ENCODE data around the gene SRP68. TPM values are rescaled to one million over a fixed set of nuclear protein-coding genes. Genes with fewer than 3 reads are reported as not detected.
"Not testable (repeated sequence)": the region's sequence is repeated elsewhere in the genome, so short reads cannot be mapped to it uniquely, and the experiment has no call there.

The SRP68 gene
- polyA plus RNA-seq, 1 donor, result 86.8 TPM

GRCh38 chr17:76044475-76045007 lies 27.8 kb downstream of the SRP68 start:
- not testable (repeated sequence) for DNase-seq

DNA sequence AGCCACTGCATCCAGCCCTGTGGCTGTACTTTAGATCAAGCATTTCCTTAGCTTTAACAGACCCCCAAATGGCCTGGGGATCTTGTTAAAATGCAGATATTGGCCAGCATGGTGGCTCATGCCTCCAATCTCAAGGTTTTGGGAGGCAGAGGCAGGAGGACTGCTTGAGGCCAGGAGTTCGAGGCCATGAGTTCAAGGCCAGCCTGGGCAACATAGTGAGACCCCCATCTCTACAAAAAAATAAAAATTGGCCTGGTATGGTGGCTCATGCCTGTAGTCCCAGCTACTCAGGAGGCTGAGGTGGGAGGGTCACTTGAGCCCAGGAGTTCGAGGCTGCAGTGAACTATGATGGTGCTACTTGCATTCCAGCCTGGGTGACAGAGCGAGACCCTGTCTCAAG lies 29.4 kb downstream of the SRP68 start:
- DNase-seq, result not testable (repeated sequence)

GRCh38 chr17:76040376-76040775 lies 31.9 kb downstream of the SRP68 start:
- no peak for DNase-seq

- no peak for DNase-seq
Observed at GRCh38 chr17:76039121-76039520, 33.2 kb downstream of the SRP68 start.

- DNase-seq, result no peak
Observed at GRCh38 chr17:76038050-76038449, 34.3 kb downstream of the SRP68 start.

- no peak for DNase-seq
Observed at GRCh38 chr17:76036497-76037261, 35.6 kb downstream of the SRP68 start.

DNA sequence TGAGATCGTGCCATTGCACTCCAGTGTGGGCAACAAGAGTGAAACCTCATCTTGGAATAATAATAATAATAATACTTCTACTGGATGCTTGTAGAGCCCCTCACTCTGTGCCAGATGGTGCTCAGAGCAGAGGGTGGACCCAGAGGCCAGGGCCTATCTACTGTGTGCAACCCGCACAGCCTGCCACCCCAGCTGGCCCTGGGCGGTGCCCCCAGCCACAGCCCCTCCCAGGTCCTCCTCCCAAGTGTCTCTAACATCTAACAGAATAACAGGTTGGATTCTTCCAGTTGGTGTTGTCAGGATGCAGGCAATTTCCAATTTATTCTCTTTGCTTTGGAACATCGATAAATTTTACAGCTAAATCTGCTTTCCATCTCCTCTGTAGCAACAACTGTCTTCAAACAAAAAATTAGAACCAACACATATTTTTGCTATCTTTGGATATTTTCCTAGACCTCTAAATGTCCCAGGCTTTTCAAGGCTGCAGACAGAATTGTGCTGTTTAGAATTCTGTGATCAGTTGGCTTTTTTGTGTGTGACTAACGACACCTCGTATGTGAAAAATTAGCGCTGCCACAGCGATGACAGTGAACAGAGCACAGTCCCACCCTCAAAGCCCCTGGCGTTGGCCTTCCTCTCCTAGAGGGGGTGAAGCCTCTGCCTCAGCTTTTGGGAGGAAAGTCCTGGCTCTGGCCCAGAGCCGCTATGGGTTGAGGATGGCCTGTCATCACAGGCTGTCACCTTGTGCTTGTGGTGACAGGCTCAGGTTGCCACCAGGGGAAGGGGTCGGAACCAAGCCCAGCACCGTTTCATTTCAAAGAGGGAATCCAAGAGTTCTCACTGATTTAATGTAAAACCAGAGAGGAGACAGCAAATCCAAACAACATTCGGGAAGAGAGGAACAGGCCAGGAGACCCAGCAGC lies 37.6 kb downstream of the SRP68 start:
- DNase-seq, result no peak

DNA sequence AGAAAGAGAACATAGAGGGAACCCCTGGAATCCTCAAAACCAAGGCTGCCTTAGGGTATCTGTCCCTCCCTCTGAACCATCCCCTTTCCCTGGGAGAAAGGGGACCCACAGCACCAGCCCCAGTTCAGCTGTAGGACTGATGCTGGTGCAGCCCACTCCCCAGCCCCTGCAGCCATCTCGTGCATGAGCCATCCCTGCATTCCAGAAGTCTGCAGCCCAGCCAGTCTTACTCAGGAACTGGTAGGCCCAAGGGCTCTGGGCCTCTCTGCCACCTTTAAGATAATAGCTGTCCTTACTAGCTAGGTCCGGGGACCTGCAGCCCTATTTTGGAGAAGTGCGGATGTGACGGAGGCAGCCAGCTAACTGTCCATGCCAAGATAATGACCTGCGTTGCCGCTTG lies 39.2 kb downstream of the SRP68 start:
- no peak for DNase-seq

- DNase-seq, result no peak
Observed at GRCh38 chr17:76032780-76033108, 39.6 kb downstream of the SRP68 start.

- DNase-seq, result no peak
Observed at GRCh38 chr17:76032073-76032779, 40.1 kb downstream of the SRP68 start.

GRCh38 chr17:76027159-76027839 lies 45.0 kb downstream of the SRP68 start, which contains the start of gene EVPL:
Gene EVPL (minus strand): TSS chr17:76027306. CDS start chr17:76027198, 108 bp downstream.
- DNase-seq, result no peak

- DNase-seq, result no peak
Observed at GRCh38 chr17:76026714-76027158, 45.6 kb downstream of the SRP68 start.

DNA sequence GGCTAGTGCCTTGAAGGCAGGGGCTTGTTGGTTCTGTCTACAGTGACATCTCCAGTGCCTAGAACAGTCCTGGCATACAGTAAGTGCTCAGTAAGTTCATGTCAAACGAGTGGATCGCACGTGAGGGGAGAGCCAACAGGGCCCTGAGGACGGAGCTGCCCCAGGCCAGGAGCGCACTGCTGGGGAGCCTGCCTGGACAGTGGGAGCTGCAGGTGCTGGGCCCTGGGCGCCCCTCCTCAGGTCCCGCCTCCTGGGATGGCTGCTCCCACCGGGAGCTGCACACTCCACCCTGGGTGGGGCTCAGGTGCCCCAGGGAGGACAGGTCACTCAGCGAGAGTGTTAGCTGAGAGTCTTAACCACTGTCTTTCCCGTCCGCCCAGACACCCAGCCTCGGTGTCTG lies 47.0 kb downstream of the SRP68 start:
- DNase-seq, result no peak

DNA sequence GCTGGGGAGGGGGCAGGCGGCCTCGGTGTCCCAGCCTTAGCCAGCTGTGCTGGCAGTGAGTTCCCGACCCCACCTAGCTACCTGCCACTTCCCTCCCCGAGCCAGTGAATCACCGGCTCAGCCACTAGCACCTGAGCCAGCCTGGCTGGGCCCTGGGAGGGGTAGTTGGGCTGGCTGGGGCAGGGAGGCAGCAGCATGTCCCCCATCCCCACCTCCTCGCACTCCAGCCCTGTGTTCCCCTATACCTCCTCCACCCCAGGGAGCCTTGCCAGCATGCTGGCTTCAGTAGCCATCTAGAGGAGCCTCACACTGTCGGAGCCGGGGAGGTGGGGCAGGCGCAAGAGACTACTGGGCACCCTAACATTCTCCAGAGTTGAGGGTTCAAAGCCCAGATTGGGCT lies 48.0 kb downstream of the SRP68 start:
- DNase-seq, result no peak

DNA sequence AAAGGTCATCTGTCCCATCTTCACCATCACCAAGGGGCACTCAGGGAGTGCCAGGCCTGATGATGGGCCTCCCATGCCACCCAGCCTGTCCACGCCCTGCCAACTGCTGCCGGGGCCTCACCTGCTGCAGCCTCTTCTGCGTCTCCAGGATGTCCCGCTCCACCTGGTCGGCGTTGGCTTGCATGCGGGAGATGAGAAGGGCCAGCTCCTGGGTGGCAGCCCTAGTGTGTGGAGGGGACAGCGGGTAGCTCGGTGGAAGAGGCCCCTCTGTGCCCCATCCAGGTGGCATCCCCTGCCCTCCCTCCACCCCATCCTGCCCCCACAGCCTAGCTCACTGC lies 48.4 kb downstream of the SRP68 start:
- DNase-seq, result no peak

GRCh38 chr17:76022973-76023899 lies 49.1 kb downstream of the SRP68 start:
- DNase-seq, result no peak

DNA sequence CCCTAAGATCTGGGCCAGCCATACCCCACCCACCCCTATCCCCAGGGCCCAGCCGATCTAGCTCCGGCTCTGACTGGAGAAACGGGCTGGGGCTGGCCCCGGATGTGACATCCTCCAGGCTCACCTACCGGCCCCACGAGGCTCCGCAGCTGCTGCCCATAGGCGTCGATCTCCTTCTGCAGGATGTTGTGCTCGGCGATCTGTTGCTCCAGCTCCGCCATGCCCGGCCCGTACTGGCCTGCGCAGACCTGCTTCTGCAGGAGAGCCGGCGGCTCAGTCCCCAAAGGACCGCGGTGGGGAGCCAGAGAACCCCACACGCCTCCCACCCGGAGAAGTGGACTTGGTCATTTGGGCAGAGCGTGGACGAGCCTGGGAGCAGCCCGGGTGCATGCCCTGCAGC lies 50.0 kb downstream of the SRP68 start:
- no peak for DNase-seq

DNA sequence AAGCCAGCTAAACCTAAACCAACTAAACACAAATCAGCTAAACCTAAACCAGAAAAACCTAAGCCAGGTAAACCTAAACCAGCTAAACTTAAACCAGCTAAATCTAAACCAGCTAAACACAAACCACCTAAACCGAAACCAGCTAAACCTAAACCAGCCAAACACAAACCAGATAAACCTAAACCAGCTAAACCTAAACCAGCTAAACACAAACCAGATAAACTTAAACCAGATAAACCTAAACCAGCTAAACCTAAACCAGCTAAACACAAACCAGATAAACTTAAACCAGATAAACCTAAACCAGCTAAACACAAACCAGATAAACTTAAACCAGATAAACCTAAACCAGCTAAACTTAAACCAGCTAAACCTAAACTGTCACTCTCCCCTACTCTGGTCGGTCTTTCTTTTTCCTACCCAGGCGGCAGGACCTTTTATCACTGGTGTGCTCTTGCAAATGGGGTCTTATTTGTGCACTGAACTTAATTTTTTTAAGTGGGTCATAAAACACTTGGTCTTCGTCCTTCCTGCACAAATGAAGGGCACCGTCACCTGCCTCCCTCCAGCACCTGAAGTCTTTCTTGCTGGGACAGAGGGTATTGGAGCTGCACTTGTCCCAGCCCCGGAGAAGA lies 52.4 kb downstream of the SRP68 start:
- DNase-seq, result no peak

GRCh38 chr17:76018801-76019200 lies 53.5 kb downstream of the SRP68 start:
- no peak for DNase-seq

DNA sequence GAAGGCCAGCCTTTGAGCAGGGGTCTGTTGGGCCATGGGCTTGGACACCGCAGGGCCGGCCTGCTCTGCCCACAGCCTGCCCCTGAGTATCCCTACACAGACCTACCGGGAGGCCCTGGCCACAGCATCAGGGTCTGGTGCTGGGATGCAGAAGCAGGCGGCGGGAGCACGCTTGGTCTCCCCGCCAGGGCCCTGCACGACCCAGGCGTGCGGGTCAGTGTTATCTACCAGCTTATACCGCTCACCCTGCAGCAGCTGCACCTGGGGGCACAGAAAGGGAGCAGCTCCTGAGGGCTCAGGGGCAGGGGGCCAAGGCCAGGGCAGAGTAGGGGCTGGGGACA lies 54.0 kb downstream of the SRP68 start:
- DNase-seq, result no peak

Data from hindlimb muscle (tissue), 1 donor.